Natural killer cell (primary cell): Measurements from ENCODE around the gene SOWAHA. TPM values are rescaled to one million over a fixed set of nuclear protein-coding genes. Genes with fewer than 3 reads are reported as not detected.

Experiments used
- ATAC-seq, 3 donors: fragments of 150-1000 bp in 2 of 3; fragments of 200-7000 bp in 1 of 3; cut with Tn5 transposase; 1 replicate in 1 of 3; 2 replicates in 2 of 3; pipeline ENCODE4 v1.10.0; 2021; ENCODE audit warnings: mild to moderate bottlenecking in 2 of 3, moderate library complexity in 2 of 3
- DNase-seq, 2 donors: peaks; one replicate each; pipeline versions ENCODE4 v3.0.0 to v3.0.0-alpha.2; 2013 to 2021; ENCODE audit warnings: mixed read lengths in 1 of 2
- H3K27ac ChIP-seq: one replicate; pipeline ENCODE4 v1.5.1; 2013; ENCODE audit warnings: mild to moderate bottlenecking, low read length
- H3K27me3 ChIP-seq: one replicate; pipeline ENCODE4 v1.6.1; 2013; ENCODE audit warnings: low read length; ENCODE audit not compliant: control insufficient read depth, insufficient read depth
- H3K36me3 ChIP-seq: one replicate; pipeline ENCODE4 v1.6.1; 2013; ENCODE audit warnings: low read length; ENCODE audit not compliant: control insufficient read depth, insufficient read depth
- H3K4me1 ChIP-seq: one replicate; pipeline ENCODE4 v1.6.1; 2013; ENCODE audit warnings: low read length; ENCODE audit not compliant: control insufficient read depth, insufficient read depth
- H3K4me3 ChIP-seq: one replicate; pipeline ENCODE4 v1.5.1; 2013; ENCODE audit warnings: low read length
- H3K9me3 ChIP-seq: one replicate; pipeline ENCODE4 v1.6.1; 2013; ENCODE audit warnings: low read length; ENCODE audit not compliant: control insufficient read depth, insufficient read depth
- H3K27ac Mint-ChIP-seq, 2 donors: one replicate each; pipeline ENCODE4 v1.8.0; 2022; ENCODE audit warnings: mild to moderate bottlenecking in 2 of 2, mixed read lengths in 2 of 2, moderate library complexity in 1 of 2
- H3K27me3 Mint-ChIP-seq, 2 donors: one replicate each; pipeline ENCODE4 v1.8.0; 2022; ENCODE audit warnings: low read depth in 2 of 2, mixed read lengths in 2 of 2
- H3K36me3 Mint-ChIP-seq: one replicate; pipeline ENCODE4 v1.8.0; 2022; ENCODE audit warnings: mixed read lengths
- H3K4me1 Mint-ChIP-seq, 2 donors: one replicate each; pipeline ENCODE4 v1.8.0; 2022; ENCODE audit warnings: mixed read lengths in 2 of 2
- H3K4me3 Mint-ChIP-seq: one replicate; pipeline ENCODE4 v1.8.0; 2022; ENCODE audit warnings: mild to moderate bottlenecking, moderate library complexity, mixed read lengths
- H3K9me3 Mint-ChIP-seq, 2 donors: one replicate each; pipeline ENCODE4 v1.8.0; 2022; ENCODE audit warnings: mixed read lengths in 2 of 2
- CTCF ChIP-seq: fragments of 200-600 bp; IDR thresholded peaks from one replicate; pipeline ENCODE4 v1.8.0; 2022; ENCODE audit warnings: antibody characterized with exemption
- WGBS: methylation state at CpG from one replicate; pipeline ENCODE4 v1.1.7; 2013; ENCODE audit warnings: missing lambda C conversion rate; ENCODE audit not compliant: insufficient coverage; 5-methylcytosine and 5-hydroxymethylcytosine counted together
- intact Hi-C: fragments of 100-400 bp; cut with micrococcal nuclease; formaldehyde crosslinking; loops from one replicate; pipeline ENCODE4 v1.14.2; 2022
- total RNA-seq, 4 donors: library from RNA; stranded (reverse); fragments of 120-200 nt in 1 of 4; gene quantifications; one replicate each; pipeline versions ENCODE4 v1.2.3 to v1.2.4, GENCODE V29; 2013 to 2022

Gene SOWAHA
- total RNA-seq, 3 donors from 2014 or later (not counting 1 experiment from before 2014, with no cell fraction given): not detected

DNA sequence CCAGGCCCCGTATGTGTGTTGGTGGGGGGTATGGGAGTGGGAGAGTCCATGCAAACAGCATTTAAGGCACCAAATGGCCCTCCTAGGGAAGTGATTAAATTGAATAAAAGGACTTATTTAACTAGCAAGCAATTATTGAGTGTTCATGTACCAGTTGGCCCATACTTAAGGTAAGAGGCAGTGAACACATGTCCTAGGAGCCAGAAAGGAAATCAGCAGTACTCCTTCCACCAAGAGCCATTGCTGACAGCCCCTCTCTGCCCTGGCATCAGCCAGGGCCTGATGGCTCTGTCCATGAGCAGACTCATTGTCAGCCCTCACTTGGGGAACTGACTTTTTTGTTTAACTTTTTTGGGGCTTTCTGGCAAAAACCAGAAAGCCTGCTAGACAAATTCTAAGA lies 27.8 kb downstream of the SOWAHA start:
- intact Hi-C loops: no loop called here
- no peaks in the 10 kb centered on the region for H3K4me1 ChIP-seq
- WGBS: 93% methylated on average over 1 of the region's 1 CpG
- no peaks in the 10 kb centered on the region for H3K9me3 ChIP-seq
- ATAC-seq (no peak), DNase-seq (no peak)
- Mint-ChIP-seq H3K9me3 (no peaks in the 10 kb centered on the region), H3K4me3 (no peak overlapping the region), H3K27me3 (no peaks in the 10 kb centered on the region), H3K27ac (no peak overlapping the region), H3K4me1 (no peaks in the 10 kb centered on the region), H3K36me3 (no peaks in the 10 kb centered on the region)
- H3K27ac ChIP-seq: no peak overlapping the region
- no peak overlapping the region for H3K4me3 ChIP-seq
- H3K36me3 ChIP-seq: no peaks in the 10 kb centered on the region
- no peak for TF ChIP-seq CTCF
- H3K27me3 ChIP-seq: no peaks in the 10 kb centered on the region

GRCh38 chr5:132841305-132841704 lies 28.2 kb downstream of the SOWAHA start:
- no peak for ATAC-seq
- no peak for TF ChIP-seq CTCF
- H3K9me3 Mint-ChIP-seq: no peaks in the 10 kb centered on the region
- no peak for DNase-seq
- no peaks in the 10 kb centered on the region for H3K36me3 Mint-ChIP-seq
- H3K9me3 ChIP-seq: no peaks in the 10 kb centered on the region
- H3K4me3 ChIP-seq: no peak overlapping the region
- no peaks in the 10 kb centered on the region for H3K4me1 Mint-ChIP-seq
- H3K27me3 Mint-ChIP-seq: no peaks in the 10 kb centered on the region
- no peak overlapping the region for H3K4me3 Mint-ChIP-seq
- no peaks in the 10 kb centered on the region for H3K4me1 ChIP-seq
- intact Hi-C loops: no loop called here
- H3K27ac Mint-ChIP-seq: no peak overlapping the region
- WGBS: 90% methylated on average over 4 of the region's 4 CpGs
- H3K36me3 ChIP-seq: no peaks in the 10 kb centered on the region
- H3K27ac ChIP-seq: no peak overlapping the region
- no peaks in the 10 kb centered on the region for H3K27me3 ChIP-seq

GRCh38 chr5:132848270-132848669 lies 35.2 kb downstream of the SOWAHA start:
- Histone ChIP-seq H3K36me3 (no peaks in the 10 kb centered on the region), H3K27ac (no peak overlapping the region), H3K27me3 (no peaks in the 10 kb centered on the region), H3K9me3 (no peaks in the 10 kb centered on the region), H3K4me3 (no peak overlapping the region), H3K4me1 (no peaks in the 10 kb centered on the region)
- peaks cover 6 to 7% of the 10 kb centered on the region in 2 donors for H3K27me3 Mint-ChIP-seq
- intact Hi-C loops: no loop called here
- 95% methylated on average over 8 of the region's 8 CpGs for WGBS
- no peaks in the 10 kb centered on the region for H3K4me1 Mint-ChIP-seq
- ATAC-seq (no peak), DNase-seq (no peak)
- TF ChIP-seq CTCF: no peak
- no peak overlapping the region for H3K4me3 Mint-ChIP-seq
- no peaks in the 10 kb centered on the region for H3K9me3 Mint-ChIP-seq
- no peak overlapping the region for H3K27ac Mint-ChIP-seq
- H3K36me3 Mint-ChIP-seq: no peaks in the 10 kb centered on the region

- Histone ChIP-seq H3K36me3 (no peaks in the 10 kb centered on the region), H3K27ac (no peak overlapping the region), H3K9me3 (no peaks in the 10 kb centered on the region), H3K27me3 (no peaks in the 10 kb centered on the region), H3K4me1 (no peaks in the 10 kb centered on the region), H3K4me3 (no peak overlapping the region)
- ATAC-seq (no peak), DNase-seq (no peak)
- H3K27ac Mint-ChIP-seq: no peak overlapping the region
- intact Hi-C loops: no loop called here
- H3K9me3 Mint-ChIP-seq: no peaks in the 10 kb centered on the region
- 69% methylated on average over 1 of the region's 1 CpG for WGBS
- no peak for TF ChIP-seq CTCF
- H3K4me3 Mint-ChIP-seq: no peak overlapping the region
- H3K36me3 Mint-ChIP-seq: no peaks in the 10 kb centered on the region
- H3K4me1 Mint-ChIP-seq: no peaks in the 10 kb centered on the region
- H3K27me3 Mint-ChIP-seq: peaks cover 6 to 7% of the 10 kb centered on the region in 2 donors
Observed at GRCh38 chr5:132849347-132849746, 36.2 kb downstream of the SOWAHA start.
